ENCODE measurements around the gene ZFC3H1. TPM values are rescaled to one million over a fixed set of nuclear protein-coding genes. Genes with fewer than 3 reads are reported as not detected.

Gene ZFC3H1
- total and polyA plus RNA-seq, 11 donors, result 9.8 to 27.3 (median 17.4) TPM

- ATAC-seq, result peak in 2 of 4 donors; percentile 5 to 16
- Histone ChIP-seq H3K4me1 (peaks cover 0 to 40% (median 28%) of the 10 kb centered on the region in 12 donors), H3K9me3 (no peaks in the 10 kb centered on the region), H3K27me3 (no peaks in the 10 kb centered on the region), H3K4me3 (peak overlapping the region; percentile 70 to 97 (median 88)), H3K27ac (peak overlapping the region; percentile 62 to 98 (median 94)), H3K36me3 (peaks cover 0 to 10% (median 7%) of the 10 kb centered on the region in 9 donors)
- no peak for DNase-seq
- intact Hi-C loops (cut with DNase I), result loop anchor here in 5 of 10 donors (2.0 to 10.0 kb wide), 5 partner anchors 22 to 180 kb away; partner anchors contain the start of genes RAB21 (in 3 of the 5) and TMEM19 (in 2 of the 5)
- TF ChIP-seq POLR2A (IDR thresholded peaks at IDR 0.05) (no peak), CTCF (IDR thresholded peaks at IDR 0.05) (no peak)
- WGBS, 4 donors, result 0 to 1% (median 0%) methylated on average over 20 of the region's 20 CpGs
Observed at GRCh38 chr12:71664411-71665089, 902 bp upstream of the ZFC3H1 start.

GRCh38 chr12:71662849-71663560 is 643 bp downstream of the ZFC3H1 start:
- peak in 1 of 2 donors; percentile 4 for TF ChIP-seq POLR2A (IDR thresholded peaks at IDR 0.05)
- TF ChIP-seq CTCF (IDR thresholded peaks at IDR 0.05), result no peak
- Histone ChIP-seq H3K27me3 (no peaks in the 10 kb centered on the region), H3K4me3 (peak overlapping the region; percentile 70 to 97 (median 88)), H3K9me3 (no peaks in the 10 kb centered on the region), H3K27ac (peak overlapping the region; percentile 89 to 98 (median 94)), H3K4me1 (peaks cover 0 to 44% (median 28%) of the 10 kb centered on the region in 12 donors), H3K36me3 (peaks cover 0 to 26% (median 23%) of the 10 kb centered on the region in 9 donors)
- intact Hi-C loops (cut with DNase I), result loop anchor here in 6 of 10 donors (1.0 to 10.0 kb wide), 6 partner anchors 23 to 182 kb away; partner anchors contain the start of genes RAB21 (in 5 of the 6) and TMEM19 (in 2 of the 6)
- DNase-seq (peak; percentile 56 to 77 (median 67)), ATAC-seq (peak; percentile 7 to 50 (median 44))
- 0% methylated on average over 33 to 53 of the region's 53 CpGs for WGBS, 4 donors

DNA sequence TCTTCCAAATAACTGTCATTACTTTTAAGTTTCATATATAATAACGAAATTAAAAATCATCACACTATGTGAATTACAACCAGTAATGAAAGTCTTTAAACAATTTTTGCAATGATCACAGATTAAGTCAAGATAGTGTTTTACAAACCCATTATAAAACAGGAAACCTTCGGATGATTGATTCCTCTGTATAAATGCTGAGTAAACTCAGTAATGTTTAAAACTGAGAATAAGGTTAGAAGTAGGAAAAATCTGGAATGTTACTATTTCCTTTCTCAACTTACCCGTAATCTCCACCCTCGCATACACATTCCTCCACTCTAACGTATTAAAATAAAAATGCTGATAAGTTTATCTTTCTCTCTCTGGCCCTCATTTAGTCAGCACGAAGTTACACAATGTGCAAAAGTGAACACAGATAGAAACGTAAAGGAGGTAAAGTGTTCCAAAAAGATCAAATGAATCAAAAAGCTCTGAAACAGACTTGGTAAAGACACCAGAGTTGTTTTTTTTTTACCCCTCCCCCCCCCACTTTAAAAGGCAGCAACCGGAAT is 1.6 kb downstream of the ZFC3H1 start:
- TF ChIP-seq CTCF (IDR thresholded peaks at IDR 0.05), result no peak
- TF ChIP-seq POLR2A (IDR thresholded peaks at IDR 0.05), result no peak
- no peaks in the 10 kb centered on the region for H3K9me3 ChIP-seq
- intact Hi-C loops (cut with DNase I), result loop anchor here in 6 of 10 donors (2.0 to 10.0 kb wide), 5 partner anchors 83 to 183 kb away; partner anchors contain the start of gene RAB21 (in 5 of the 6)
- peaks cover 0 to 35% (median 32%) of the 10 kb centered on the region in 9 donors for H3K36me3 ChIP-seq
- H3K4me3 ChIP-seq, result peak overlapping the region; percentile 70 to 97 (median 88)
- H3K27me3 ChIP-seq, result no peaks in the 10 kb centered on the region
- H3K4me1 ChIP-seq, result peaks cover 0 to 44% (median 28%) of the 10 kb centered on the region in 12 donors
- no peak for ATAC-seq
- WGBS, 4 donors, result 4 to 7% (median 6%) methylated on average over 8 of the region's 8 CpGs
- DNase-seq, result no peak
- H3K27ac ChIP-seq, result peak overlapping the region in 9 of 12 donors; percentile 90 to 98 (median 95)
